ENCODE data around the gene LAMC1. TPM values are rescaled to one million over a fixed set of nuclear protein-coding genes. Genes with fewer than 3 reads are reported as not detected.

Gene LAMC1
- total RNA-seq, 4 donors from 2014 or later, result 26.3 to 275 (median 60.0) TPM

DNA sequence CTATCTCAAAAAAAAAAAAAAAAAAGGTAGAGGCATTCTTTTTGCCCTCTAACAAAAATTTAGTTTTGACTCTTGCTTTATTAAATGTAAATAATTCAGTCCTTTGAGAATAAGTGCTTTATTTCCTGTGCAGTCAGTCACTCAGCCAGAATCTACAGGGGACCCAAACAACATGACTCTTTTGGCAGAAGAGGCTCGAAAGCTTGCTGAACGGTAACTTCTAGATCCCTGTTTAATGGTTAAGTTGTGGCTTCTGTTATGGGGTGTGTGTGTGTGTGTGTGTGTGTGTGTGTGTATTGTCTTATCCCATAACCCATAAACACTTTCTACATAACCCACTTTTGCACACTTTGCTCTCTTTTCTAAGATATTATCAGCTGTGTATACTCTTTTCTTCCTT lies 107.9 kb downstream of the LAMC1 start:
- TF ChIP-seq, protein P1, sequence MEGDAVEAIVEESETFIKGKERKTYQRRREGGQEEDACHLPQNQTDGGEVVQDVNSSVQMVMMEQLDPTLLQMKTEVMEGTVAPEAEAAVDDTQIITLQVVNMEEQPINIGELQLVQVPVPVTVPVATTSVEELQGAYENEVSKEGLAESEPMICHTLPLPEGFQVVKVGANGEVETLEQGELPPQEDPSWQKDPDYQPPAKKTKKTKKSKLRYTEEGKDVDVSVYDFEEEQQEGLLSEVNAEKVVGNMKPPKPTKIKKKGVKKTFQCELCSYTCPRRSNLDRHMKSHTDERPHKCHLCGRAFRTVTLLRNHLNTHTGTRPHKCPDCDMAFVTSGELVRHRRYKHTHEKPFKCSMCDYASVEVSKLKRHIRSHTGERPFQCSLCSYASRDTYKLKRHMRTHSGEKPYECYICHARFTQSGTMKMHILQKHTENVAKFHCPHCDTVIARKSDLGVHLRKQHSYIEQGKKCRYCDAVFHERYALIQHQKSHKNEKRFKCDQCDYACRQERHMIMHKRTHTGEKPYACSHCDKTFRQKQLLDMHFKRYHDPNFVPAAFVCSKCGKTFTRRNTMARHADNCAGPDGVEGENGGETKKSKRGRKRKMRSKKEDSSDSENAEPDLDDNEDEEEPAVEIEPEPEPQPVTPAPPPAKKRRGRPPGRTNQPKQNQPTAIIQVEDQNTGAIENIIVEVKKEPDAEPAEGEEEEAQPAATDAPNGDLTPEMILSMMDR (IDR thresholded peaks at IDR 0.05), result no peak
- no peak for TF ChIP-seq POLR2A (IDR thresholded peaks at IDR 0.05)
- no peaks in the 10 kb centered on the region for H3K27me3 ChIP-seq
- 75 to 81% methylated on average over 2 of the region's 2 CpGs for WGBS, 2 donors
- H3K9me3 ChIP-seq, result no peaks in the 10 kb centered on the region
- H3K36me3 ChIP-seq, result peaks cover 0 to 100% (median 46%) of the 10 kb centered on the region in 3 donors
- H3K27ac ChIP-seq, result peak overlapping the region; percentile 13 to 70 (median 67)
- H3K4me1 ChIP-seq, result peaks cover 0 to 11% (median 4%) of the 10 kb centered on the region in 3 donors
- DNase-seq, result no peak
- intact Hi-C loops (cut with DNase I), result no loop called here
- H3K4me3 ChIP-seq, result no peak overlapping the region

DNA sequence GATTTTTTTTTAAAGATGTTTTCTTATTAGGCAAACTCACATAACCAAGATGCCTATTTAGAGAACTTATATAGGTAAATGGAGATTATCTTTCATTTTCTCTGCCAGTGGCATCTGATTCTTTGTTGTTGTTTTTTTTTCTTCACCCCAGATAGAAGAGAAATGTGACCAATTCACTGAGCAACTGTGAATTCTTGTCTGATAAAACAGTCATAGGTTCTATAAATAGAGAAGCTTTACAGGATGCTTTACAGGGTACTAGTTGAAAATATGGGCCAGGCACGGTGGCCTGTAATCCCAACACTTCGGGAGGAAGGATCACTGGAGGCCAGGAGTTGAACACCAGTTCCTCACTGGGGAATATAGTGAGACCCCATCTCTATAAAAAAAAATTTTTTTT lies 112.1 kb downstream of the LAMC1 start:
- peaks cover 0 to 20% (median 12%) of the 10 kb centered on the region in 3 donors for H3K4me1 ChIP-seq
- H3K4me3 ChIP-seq, result no peak overlapping the region
- H3K9me3 ChIP-seq, result no peaks in the 10 kb centered on the region
- TF ChIP-seq POLR2A (IDR thresholded peaks at IDR 0.05), result no peak
- TF ChIP-seq, protein P1 (IDR thresholded peaks at IDR 0.05), result no peak
- DNase-seq, result no peak
- 94% methylated on average over 2 of the region's 2 CpGs for WGBS, 2 donors
- intact Hi-C loops (cut with DNase I), result no loop called here
- no peak overlapping the region for H3K27ac ChIP-seq
- no peaks in the 10 kb centered on the region for H3K27me3 ChIP-seq
- H3K36me3 ChIP-seq, result peaks cover 0 to 88% (median 24%) of the 10 kb centered on the region in 3 donors

DNA sequence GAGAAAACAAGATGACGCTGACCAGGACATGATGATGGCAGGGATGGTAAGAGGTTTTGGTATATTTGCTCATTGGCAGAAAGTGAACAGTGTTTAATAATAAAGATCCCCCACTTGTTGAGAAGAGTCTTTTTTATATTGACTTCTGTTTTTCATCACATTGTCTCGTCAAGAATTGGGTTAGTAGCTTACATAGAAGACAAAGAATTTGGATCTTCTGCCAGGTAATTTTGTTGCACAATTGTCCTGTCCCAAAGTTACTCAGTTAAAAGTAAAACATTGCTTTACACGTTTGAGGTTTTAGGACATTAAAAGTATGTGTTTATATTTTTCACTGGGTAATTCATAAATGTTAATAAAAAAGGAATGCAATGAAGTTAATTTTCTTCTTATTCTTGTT lies 114.6 kb downstream of the LAMC1 start:
- peak overlapping the region in 3 of 4 donors; percentile 59 to 81 (median 79) for H3K27ac ChIP-seq
- H3K27me3 ChIP-seq, result no peaks in the 10 kb centered on the region
- TF ChIP-seq, protein P1 (IDR thresholded peaks at IDR 0.05), result no peak
- no peak for TF ChIP-seq POLR2A (IDR thresholded peaks at IDR 0.05)
- H3K4me1 ChIP-seq, result peaks cover 0 to 28% (median 12%) of the 10 kb centered on the region in 3 donors
- DNase-seq, result no peak
- no peaks in the 10 kb centered on the region for H3K9me3 ChIP-seq
- WGBS, 2 donors, result 46 to 47% methylated on average over 3 of the region's 3 CpGs
- H3K4me3 ChIP-seq, result no peak overlapping the region
- intact Hi-C loops (cut with DNase I), result no loop called here
- peaks cover 0 to 85% (median 24%) of the 10 kb centered on the region in 3 donors for H3K36me3 ChIP-seq

DNA sequence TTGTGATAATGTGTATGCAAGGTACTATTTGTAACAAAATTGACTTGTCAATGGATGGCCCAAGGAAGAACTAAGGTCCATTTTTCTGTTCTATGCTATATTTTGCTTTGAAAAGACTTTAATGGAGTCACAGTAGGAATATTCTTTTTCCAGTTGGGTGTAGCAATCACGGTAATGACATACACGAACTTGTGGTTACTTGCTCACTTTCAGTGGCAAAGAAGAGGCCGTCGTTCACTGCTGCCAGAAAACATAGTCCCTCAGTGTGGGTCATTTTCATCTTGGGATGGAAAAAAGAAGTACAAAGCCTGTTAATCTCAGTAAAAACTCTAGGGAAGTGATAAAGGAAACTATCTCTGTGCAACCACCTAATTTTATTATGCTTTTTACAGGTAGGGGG lies 115.1 kb downstream of the LAMC1 start:
- 24 to 72% methylated on average over 4 of the region's 4 CpGs for WGBS, 2 donors
- intact Hi-C loops (cut with DNase I), result no loop called here
- peak overlapping the region; percentile 6 to 81 (median 69) for H3K27ac ChIP-seq
- peaks cover 0 to 34% (median 12%) of the 10 kb centered on the region in 3 donors for H3K4me1 ChIP-seq
- DNase-seq, result no peak
- no peaks in the 10 kb centered on the region for H3K9me3 ChIP-seq
- TF ChIP-seq, protein P1 (IDR thresholded peaks at IDR 0.05), result no peak
- TF ChIP-seq POLR2A (IDR thresholded peaks at IDR 0.05), result no peak
- no peak overlapping the region for H3K4me3 ChIP-seq
- no peaks in the 10 kb centered on the region for H3K27me3 ChIP-seq
- peaks cover 0 to 85% (median 18%) of the 10 kb centered on the region in 3 donors for H3K36me3 ChIP-seq

DNA sequence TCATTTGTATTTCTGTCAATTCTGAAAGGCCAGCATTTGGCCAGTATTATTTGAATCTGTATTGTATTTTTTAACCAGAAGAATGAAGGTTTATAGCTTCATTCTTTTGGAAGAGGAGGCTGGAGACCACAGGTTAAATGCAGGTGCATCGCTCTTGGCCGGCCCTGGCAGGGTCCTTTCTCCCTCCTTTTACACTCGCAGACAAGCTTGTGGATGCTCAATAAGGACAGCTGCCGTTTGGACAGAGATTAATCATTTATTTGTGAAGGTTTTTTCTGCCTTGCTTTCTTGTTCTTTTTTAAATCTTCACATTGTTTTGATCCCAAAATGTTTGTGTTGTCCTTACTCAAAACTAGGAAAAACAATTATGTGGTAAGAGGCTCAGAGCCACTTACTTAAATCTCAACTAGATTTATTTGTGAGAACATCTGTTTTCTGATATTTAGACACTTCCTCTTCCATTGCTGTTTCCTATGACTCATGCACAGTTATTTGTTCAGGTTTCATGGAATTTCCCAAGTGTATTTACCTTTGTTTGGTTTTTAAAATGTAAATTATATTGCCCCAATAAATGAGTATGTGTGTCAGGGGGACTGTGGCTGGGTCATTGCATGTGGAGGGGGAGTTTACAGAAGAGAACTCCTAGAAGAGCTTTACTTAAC lies 116.2 kb downstream of the LAMC1 start:
- Histone ChIP-seq H3K27me3 (no peaks in the 10 kb centered on the region), H3K4me1 (peaks cover 0 to 42% (median 12%) of the 10 kb centered on the region in 3 donors), H3K27ac (peak overlapping the region; percentile 6 to 82 (median 80)), H3K9me3 (no peaks in the 10 kb centered on the region), H3K36me3 (peaks cover 0 to 76% (median 10%) of the 10 kb centered on the region in 3 donors), H3K4me3 (no peak overlapping the region)
- intact Hi-C loops (cut with DNase I), result no loop called here
- 34 to 56% methylated on average over 4 of the region's 4 CpGs for WGBS, 2 donors
- DNase-seq, result no peak
- TF ChIP-seq, protein P1 (IDR thresholded peaks at IDR 0.05), result no peak
- TF ChIP-seq POLR2A (IDR thresholded peaks at IDR 0.05), result no peak
